Stomach smooth muscle (tissue), 2 donors: Measurements from ENCODE around the gene NHS.

Experiments
- H3K27ac ChIP-seq: one replicate; pipeline ENCODE4 v1.7.0; 2013; ENCODE audit warnings: mild to moderate bottlenecking, low read length, inconsistent platforms
- H3K27me3 ChIP-seq, 2 donors: one replicate each; pipeline ENCODE4 v1.7.0; 2013; ENCODE audit warnings: low read length in 2 of 2; ENCODE audit not compliant: insufficient read depth in 2 of 2, control insufficient read depth in 1 of 2
- H3K36me3 ChIP-seq, 2 donors: one replicate each; pipeline ENCODE4 v1.7.0; 2013; ENCODE audit warnings: low read length in 2 of 2; ENCODE audit not compliant: control insufficient read depth in 2 of 2, insufficient read depth in 2 of 2
- H3K4me1 ChIP-seq: one replicate; pipeline ENCODE4 v1.7.0; 2013; ENCODE audit warnings: low read length; ENCODE audit not compliant: control insufficient read depth, insufficient read depth
- H3K4me3 ChIP-seq, 2 donors: one replicate each; pipeline ENCODE4 v1.7.0; 2013; ENCODE audit warnings: low read length in 2 of 2
- H3K9ac ChIP-seq, 2 donors: one replicate each; pipeline ENCODE4 v1.7.0; 2013; ENCODE audit warnings: low read length in 2 of 2, mild to moderate bottlenecking in 1 of 2
- H3K9me3 ChIP-seq, 2 donors: one replicate each; pipeline ENCODE4 v1.7.0; 2013; ENCODE audit warnings: low read length in 2 of 2; ENCODE audit not compliant: control insufficient read depth in 2 of 2
- donor health status: healthy.
- donor health status: Pancreatic carcinoma.

Gene NHS

DNA sequence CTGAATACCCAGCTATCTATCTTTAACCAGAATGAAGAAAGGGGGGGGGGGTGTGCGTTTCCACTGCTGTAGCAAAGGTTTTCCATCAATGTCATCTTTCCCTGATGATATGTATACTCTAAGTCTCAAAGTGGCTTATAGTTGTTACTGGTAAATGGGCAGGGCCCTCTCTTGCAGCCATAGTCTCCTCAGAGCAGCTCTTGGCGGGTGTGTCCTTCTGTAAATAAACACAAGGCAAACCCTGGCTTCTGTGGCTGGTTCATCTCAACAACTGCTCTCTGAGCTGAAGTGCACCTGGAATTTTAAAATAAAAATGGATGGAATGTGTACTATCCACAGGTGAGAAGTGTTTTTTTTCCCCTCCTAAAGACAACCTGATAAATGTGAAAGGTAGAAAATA is 304.8 kb downstream of the NHS start:
- no peak overlapping the region for H3K4me3 ChIP-seq
- no peak overlapping the region for H3K9ac ChIP-seq
- peaks cover 0 to 10% of the 10 kb centered on the region in 2 donors for H3K27me3 ChIP-seq
- no peaks in the 10 kb centered on the region for H3K9me3 ChIP-seq
- no peak overlapping the region for H3K27ac ChIP-seq
- no peaks in the 10 kb centered on the region for H3K36me3 ChIP-seq
- H3K4me1 ChIP-seq = peaks cover 5% of the 10 kb centered on the region

DNA sequence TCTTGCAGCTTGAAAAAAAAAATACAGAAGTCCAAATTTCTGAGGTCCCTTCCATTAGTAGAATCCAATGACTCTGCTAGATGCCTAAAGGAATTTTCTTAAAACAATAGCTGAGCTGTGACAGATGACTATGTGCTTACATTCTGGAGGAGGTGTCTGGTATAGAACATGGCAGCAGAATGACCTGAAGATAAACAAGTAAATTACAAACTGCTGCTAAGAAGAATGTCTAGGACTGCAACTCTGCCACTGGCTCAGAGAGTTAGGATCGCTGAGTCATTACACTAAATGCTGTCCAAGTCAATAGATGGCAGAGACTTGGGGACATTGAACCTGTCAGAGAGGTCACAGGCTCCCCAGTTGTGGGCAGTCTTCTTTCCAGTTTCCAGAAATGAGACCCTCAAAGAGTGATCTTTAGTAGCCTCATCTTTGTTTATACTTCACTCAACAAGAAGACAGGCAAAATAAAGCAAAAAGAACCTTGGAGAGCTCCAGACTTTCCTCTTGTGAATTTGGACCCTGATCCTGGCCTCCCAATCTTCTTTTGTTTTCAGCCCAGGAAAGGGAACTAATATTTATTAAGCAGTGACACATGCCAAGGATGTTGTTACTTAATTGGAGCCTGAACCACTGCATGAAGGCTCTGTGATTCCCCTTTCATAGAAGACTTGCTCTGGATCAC is 305.9 kb downstream of the NHS start:
- H3K27me3 ChIP-seq = peaks cover 0 to 13% of the 10 kb centered on the region in 2 donors
- H3K9me3 ChIP-seq = no peaks in the 10 kb centered on the region
- no peak overlapping the region for H3K27ac ChIP-seq
- H3K4me3 ChIP-seq = no peak overlapping the region
- no peak overlapping the region for H3K9ac ChIP-seq
- H3K4me1 ChIP-seq = peaks cover 5% of the 10 kb centered on the region
- H3K36me3 ChIP-seq = no peaks in the 10 kb centered on the region

DNA sequence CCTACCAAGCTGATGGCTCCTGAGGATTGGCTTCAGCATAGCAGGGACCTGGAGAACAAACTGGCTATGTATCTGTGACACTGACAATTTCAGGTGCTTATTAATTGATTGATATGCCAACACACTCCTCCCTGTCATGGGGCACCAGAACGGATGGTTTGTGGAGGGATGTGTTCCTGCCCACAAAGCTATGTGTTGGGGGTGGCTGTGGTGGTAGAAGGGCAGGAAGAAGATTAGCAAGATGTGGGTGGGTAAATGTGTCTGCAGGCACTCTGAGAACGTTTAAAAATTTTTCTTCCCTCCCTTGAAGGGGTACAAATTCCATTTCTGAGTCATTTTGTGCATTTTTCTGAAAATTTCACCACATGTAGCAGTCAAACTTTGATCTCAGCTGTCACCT is 307.3 kb downstream of the NHS start:
- Histone ChIP-seq H3K9me3 (no peaks in the 10 kb centered on the region), H3K4me3 (no peak overlapping the region), H3K4me1 (peaks cover 5% of the 10 kb centered on the region), H3K27ac (no peak overlapping the region), H3K36me3 (no peaks in the 10 kb centered on the region), H3K27me3 (peaks cover 0 to 17% of the 10 kb centered on the region in 2 donors), H3K9ac (no peak overlapping the region)

DNA sequence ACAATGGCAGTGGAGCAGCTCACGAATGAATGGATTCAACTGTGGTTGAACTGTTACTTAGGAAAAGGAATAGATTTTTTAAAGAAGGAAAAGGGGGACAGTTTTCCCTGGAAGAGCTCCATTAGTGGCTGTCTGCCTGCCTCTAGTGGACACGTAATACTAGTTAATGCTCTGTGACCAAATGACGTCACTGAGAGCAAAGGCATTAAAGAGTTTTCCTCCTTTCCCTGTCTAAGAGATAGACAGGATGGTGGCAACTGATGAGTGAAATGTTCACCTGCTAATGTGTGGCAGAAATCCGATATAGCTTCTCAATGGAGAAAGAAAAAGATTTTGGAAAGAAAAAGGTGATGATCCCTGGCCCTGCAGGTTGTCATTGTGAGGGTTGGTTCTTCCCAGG is 310.0 kb downstream of the NHS start:
- Histone ChIP-seq H3K27me3 (peaks cover 0 to 14% of the 10 kb centered on the region in 2 donors), H3K9ac (no peak overlapping the region), H3K9me3 (no peaks in the 10 kb centered on the region), H3K27ac (no peak overlapping the region), H3K4me3 (no peak overlapping the region), H3K4me1 (peaks cover under 1% of the 10 kb centered on the region), H3K36me3 (no peaks in the 10 kb centered on the region)

DNA sequence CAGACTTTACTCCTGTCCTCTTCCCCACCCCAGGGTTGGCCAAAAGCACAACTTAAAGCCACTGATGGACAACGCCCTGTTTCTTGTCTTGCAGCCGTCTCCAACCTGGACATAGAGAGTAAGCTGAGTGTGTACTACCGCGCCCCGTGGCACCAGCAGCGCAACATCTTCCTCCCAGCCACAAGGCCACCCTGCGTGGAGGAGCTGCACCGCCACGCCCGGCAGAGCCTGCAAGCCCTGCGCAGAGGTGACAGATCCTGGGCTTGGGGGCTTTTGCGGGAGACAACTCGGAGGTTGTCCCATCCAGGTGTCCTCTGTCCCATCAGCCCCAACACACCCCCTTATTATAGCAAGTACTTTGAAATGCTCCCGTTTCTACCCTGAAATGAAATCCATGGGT is 312.6 kb downstream of the NHS start:
- H3K9me3 ChIP-seq = no peaks in the 10 kb centered on the region
- H3K4me3 ChIP-seq = no peak overlapping the region
- H3K36me3 ChIP-seq = no peaks in the 10 kb centered on the region
- H3K27me3 ChIP-seq = peaks cover 0 to 11% of the 10 kb centered on the region in 2 donors
- no peak overlapping the region for H3K27ac ChIP-seq
- peaks cover 2% of the 10 kb centered on the region for H3K4me1 ChIP-seq
- H3K9ac ChIP-seq = no peak overlapping the region

DNA sequence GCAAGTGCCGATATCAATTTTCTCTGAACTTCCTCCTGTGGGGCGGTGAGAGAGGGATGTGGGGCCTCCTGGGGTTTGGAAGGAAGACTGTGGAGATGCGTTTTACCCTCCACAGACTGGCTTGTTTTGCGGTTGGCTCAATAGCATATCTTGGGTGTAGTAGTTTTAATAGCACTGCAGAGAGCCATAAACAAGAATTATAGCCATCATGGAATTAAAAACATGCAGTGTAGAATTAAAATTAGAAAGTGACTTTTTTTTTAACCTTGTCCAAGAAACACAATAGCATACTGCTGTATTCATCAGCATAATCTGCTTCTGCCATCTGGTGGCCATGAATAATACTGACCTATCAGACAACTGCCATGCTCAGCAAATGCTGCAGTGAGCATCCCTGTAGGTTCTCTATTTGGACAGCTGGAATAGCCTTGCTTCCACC is 315.0 kb downstream of the NHS start:
- peaks cover 0 to 4% of the 10 kb centered on the region in 2 donors for H3K36me3 ChIP-seq
- no peak overlapping the region for H3K4me3 ChIP-seq
- no peak overlapping the region for H3K9ac ChIP-seq
- no peak overlapping the region for H3K27ac ChIP-seq
- peaks cover 2% of the 10 kb centered on the region for H3K4me1 ChIP-seq
- no peaks in the 10 kb centered on the region for H3K9me3 ChIP-seq
- peaks cover 0 to 8% of the 10 kb centered on the region in 2 donors for H3K27me3 ChIP-seq

DNA sequence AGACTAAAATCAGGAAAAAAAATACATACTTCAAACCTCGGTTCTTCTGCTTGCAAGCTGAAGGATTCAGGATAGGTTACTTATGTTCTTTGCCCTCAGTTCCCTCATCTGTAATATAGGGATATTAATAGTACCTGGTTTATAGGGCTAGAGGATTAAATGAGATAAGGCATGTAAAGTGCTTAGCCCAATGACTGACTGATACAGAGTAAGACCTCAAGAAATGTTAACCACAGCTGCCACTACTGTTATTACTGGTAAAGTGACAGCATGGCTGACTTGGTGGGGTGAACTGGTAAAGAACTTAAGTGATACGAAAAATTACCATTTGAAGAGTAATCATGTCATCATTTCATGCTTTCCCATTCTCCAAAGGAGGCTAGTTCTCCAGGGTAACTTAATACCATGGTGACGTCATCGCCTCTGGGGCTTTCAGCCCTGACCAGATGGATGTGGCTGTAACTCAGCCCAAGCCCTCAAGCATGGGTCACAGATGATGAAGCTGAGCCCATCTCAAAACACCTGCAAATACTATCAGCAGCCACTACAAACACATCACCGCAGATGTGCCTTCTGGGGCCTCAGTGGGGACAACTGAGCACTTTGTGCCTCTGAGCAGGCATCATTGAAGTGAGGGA is 317.8 kb downstream of the NHS start:
- H3K9ac ChIP-seq = no peak overlapping the region
- H3K36me3 ChIP-seq = peaks cover 0 to 4% of the 10 kb centered on the region in 2 donors
- no peaks in the 10 kb centered on the region for H3K9me3 ChIP-seq
- peaks cover 0 to 2% of the 10 kb centered on the region in 2 donors for H3K27me3 ChIP-seq
- peaks cover 2% of the 10 kb centered on the region for H3K4me1 ChIP-seq
- H3K27ac ChIP-seq = no peak overlapping the region
- no peak overlapping the region for H3K4me3 ChIP-seq

DNA sequence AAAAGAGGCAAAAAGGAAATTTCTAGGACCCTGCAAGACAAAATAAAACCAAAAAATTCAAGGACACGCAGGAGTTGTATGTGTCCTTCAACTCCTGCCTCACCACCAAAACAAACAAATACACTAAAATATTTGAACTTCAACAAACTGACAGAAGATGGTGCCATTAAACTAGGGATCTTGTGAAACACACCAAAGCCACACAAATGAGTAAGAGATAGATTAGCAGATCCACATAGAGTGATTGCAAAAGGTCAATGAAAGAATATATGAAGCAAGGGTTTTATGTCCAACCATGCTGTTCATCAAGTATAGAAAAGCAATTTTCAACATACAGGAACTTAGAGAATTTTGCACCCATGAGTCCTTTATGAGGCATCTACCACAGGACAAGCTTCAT is 322.2 kb downstream of the NHS start:
- H3K27ac ChIP-seq = no peak overlapping the region
- H3K36me3 ChIP-seq = peaks cover 0 to 4% of the 10 kb centered on the region in 2 donors

DNA sequence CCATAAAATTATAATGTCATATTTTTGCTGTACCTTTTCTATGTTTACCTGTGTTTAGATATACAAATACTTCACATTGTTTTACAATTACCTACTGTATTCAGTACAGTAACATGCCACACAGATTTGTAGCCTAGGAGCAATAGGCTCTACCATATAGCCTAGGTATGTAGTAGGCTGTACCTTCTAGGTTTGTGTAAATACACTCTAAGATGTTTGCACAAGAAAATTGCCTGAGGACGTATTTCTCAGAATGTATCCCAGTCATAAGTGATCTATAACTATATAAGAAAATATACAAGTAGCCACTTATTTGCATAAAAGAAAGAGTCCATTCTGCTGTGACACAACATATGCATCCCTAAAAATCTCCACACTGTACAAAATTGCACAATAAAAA is 326.0 kb downstream of the NHS start:
- Histone ChIP-seq H3K4me3 (no peak overlapping the region), H3K9ac (no peak overlapping the region), H3K4me1 (no peaks in the 10 kb centered on the region), H3K27ac (no peak overlapping the region), H3K36me3 (no peaks in the 10 kb centered on the region), H3K27me3 (peaks cover 0 to 4% of the 10 kb centered on the region in 2 donors), H3K9me3 (no peaks in the 10 kb centered on the region)

More for the DNA sequence above, 322.2 kb downstream of the NHS start:
- H3K4me1 ChIP-seq = no peaks in the 10 kb centered on the region
- H3K9me3 ChIP-seq = no peaks in the 10 kb centered on the region
- no peak overlapping the region for H3K4me3 ChIP-seq
- H3K9ac ChIP-seq = no peak overlapping the region
- peaks cover 0 to 2% of the 10 kb centered on the region in 2 donors for H3K27me3 ChIP-seq

DNA sequence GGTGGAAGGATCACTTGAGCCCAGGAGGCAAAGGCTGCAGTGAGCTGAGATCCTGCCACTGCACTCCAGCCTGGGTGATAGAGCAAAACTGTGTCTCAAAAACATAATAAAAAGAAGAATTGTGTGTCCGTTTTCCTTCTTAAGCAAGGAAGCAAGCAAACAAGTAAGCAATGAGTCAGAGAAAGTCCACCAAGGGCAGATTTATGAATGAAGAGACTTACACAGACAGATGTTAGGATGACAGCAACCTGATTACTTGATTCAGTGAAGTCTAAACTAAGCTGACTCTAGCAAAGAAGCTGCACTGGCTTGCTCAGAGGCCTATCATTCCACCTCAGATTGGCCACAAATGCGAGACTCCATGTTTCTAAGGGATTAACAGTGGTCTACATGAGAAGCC is 328.2 kb downstream of the NHS start:
- no peaks in the 10 kb centered on the region for H3K9me3 ChIP-seq

DNA sequence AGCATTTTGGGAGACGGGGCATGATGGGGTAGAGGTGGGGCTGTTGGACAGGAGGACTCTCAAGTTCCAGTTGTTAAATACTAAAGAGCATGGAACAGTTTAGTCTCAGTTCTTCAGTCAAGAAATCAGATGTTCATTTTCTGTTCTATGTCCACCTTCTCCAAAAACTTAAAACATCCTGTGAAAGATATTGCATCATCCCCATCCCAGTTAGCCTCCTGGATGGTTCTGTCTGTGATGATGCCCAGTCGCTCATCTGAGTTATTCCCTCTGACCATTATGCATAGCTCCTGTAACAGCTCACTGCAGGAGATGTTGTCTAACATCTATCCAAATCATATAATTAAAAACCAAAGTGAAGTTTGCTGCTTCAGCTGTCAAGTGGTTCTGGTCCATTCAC is 330.2 kb downstream of the NHS start:
- no peak overlapping the region for H3K4me3 ChIP-seq
- no peaks in the 10 kb centered on the region for H3K4me1 ChIP-seq
- H3K27me3 ChIP-seq = peaks cover 0 to 7% of the 10 kb centered on the region in 2 donors
- no peaks in the 10 kb centered on the region for H3K9me3 ChIP-seq
- no peaks in the 10 kb centered on the region for H3K36me3 ChIP-seq
- H3K27ac ChIP-seq = no peak overlapping the region
- H3K9ac ChIP-seq = no peak overlapping the region

More for the DNA sequence above, 328.2 kb downstream of the NHS start:
- Histone ChIP-seq H3K9ac (no peak overlapping the region), H3K4me3 (no peak overlapping the region), H3K27ac (no peak overlapping the region), H3K4me1 (no peaks in the 10 kb centered on the region), H3K36me3 (no peaks in the 10 kb centered on the region), H3K27me3 (peaks cover 0 to 7% of the 10 kb centered on the region in 2 donors)
